ENCODE results near the gene LCORL. TPM values are rescaled to one million over a fixed set of nuclear protein-coding genes. Genes with fewer than 3 reads are reported as not detected.

Gene LCORL
- total and polyA plus RNA-seq, 2 donors (not counting 3 experiments of a cell fraction or from before 2014, with no cell fraction given) = 2.8 to 23.9 TPM

- ChIA-PET POLR2A (no interaction called here), CTCF (interaction anchor here (1.5 kb wide), 1 partner anchor 14 kb away, joined by 4 read pairs; no protein-coding TSS in a partner anchor)
- no peaks in the 10 kb centered on the region for H3K79me2 ChIP-seq (ENCODE audit: control insufficient read depth, insufficient read depth, low read length)
- TF ChIP-seq POLR2A (IDR thresholded peaks at IDR 0.05; ENCODE audit: low read depth, low read length) = no peak
- TF ChIP-seq JUN (IDR thresholded peaks at IDR 0.05; ENCODE audit: borderline replicate concordance, insufficient read depth, insufficient read length, low read depth) = no peak
- TF ChIP-seq POLR2AphosphoS5 (IDR thresholded peaks at IDR 0.05; ENCODE audit: insufficient read depth, low read depth, low read length) = no peak
- TF ChIP-seq FOS (IDR thresholded peaks at IDR 0.05; ENCODE audit: borderline replicate concordance, insufficient read depth, low read length) = no peak
- no peak for TF ChIP-seq GATA2 (IDR thresholded peaks at IDR 0.05; ENCODE audit: insufficient read depth, insufficient read length, low read depth, low read length)
- TF ChIP-seq MYC (IDR thresholded peaks at IDR 0.05; ENCODE audit: low read depth, low read length) = no peak
- TF ChIP-seq CTCF (IDR thresholded peaks at IDR 0.05; ENCODE audit: extremely low read depth in 1 of 2, insufficient read depth in 1 of 2, low read depth in 1 of 2, low read length in 2 of 2) = no peak
- TF ChIP-seq MAX (IDR thresholded peaks at IDR 0.05; ENCODE audit: insufficient read depth, insufficient read length) = no peak
- no peak for TF ChIP-seq EZH2 (IDR thresholded peaks at IDR 0.05; ENCODE audit: borderline replicate concordance, low read depth, low read length, severe bottlenecking)
- H3K27ac ChIP-seq (ENCODE audit: insufficient read depth, low read depth, low read length) = no peak overlapping the region
- intact Hi-C loops (cut with micrococcal nuclease) (no loop called here), dilution Hi-C loops (cut with MboI; ENCODE audit: extremely low pct_ligation_motif_present, low sequenced_read_pairs) (no loop called here)
- H3K9ac ChIP-seq (replicated peaks; ENCODE audit: extremely low read depth, insufficient read depth, low read length) = no peak overlapping the region
- no TSS peak for BruUV-seq (replicated peaks)
- H3K4me3 ChIP-seq (replicated peaks in 1 of 3; ENCODE audit: insufficient read depth in 1 of 3, low read depth in 1 of 3, low read length in 3 of 3) = no peak overlapping the region
- no peaks in the 10 kb centered on the region for H3K27me3 ChIP-seq (ENCODE audit: control insufficient read depth in 2 of 2, insufficient read depth in 2 of 2, low read length in 2 of 2)
- H2AFZ ChIP-seq (ENCODE audit: low read depth, low read length) = no peak overlapping the region
- H3K9me3 ChIP-seq (replicated peaks; ENCODE audit: control insufficient read depth, insufficient read depth, low read length) = no peaks in the 10 kb centered on the region
- no peak overlapping the region for H3K4me2 ChIP-seq (ENCODE audit: insufficient read depth, low read length)
- FAIRE-seq = no peak
- no peaks in the 10 kb centered on the region for H3K4me1 ChIP-seq (ENCODE audit: control insufficient read depth, extremely low read depth, insufficient read depth, low read length)
- H4K20me1 ChIP-seq (replicated peaks; ENCODE audit: control insufficient read depth, extremely low read depth, insufficient read depth, low read length) = no peaks in the 10 kb centered on the region
- no peaks in the 10 kb centered on the region for H3K9me1 ChIP-seq (replicated peaks; ENCODE audit: control insufficient read depth, extremely low read depth, insufficient read depth, low read length)
- H3K36me3 ChIP-seq (ENCODE audit: control insufficient read depth in 2 of 2, extremely low read depth in 1 of 2, insufficient read depth in 2 of 2, low read length in 2 of 2) = peaks cover 0 to 2% of the 10 kb centered on the region in 2 experiments
- no peak for DNase-seq (ENCODE audit: low read depth, low spot score)
Observed at GRCh38 chr4:17794730-17795129, 226.8 kb downstream of the LCORL start.

Other genes with a start within 250 kb of the LCORL start
- not detected in 2 replicates for gene FAM184B, start 240.1 kb downstream of the LCORL start, total RNA-seq
- gene FAM184B, start 240.1 kb downstream of the LCORL start, polyA plus RNA-seq = not detected in 2 replicates
- gene DCAF16, start 211.0 kb downstream of the LCORL start, total RNA-seq = 29.0 and 35.0 TPM in 2 replicates
- gene DCAF16, start 211.0 kb downstream of the LCORL start, polyA plus RNA-seq = 12.5 and 13.8 TPM in 2 replicates
- gene NCAPG, start 210.8 kb downstream of the LCORL start, total RNA-seq = 63.4 and 66.4 TPM in 2 replicates
- 7.5 and 11.6 TPM in 2 replicates for gene NCAPG, start 210.8 kb downstream of the LCORL start, polyA plus RNA-seq

Data from endothelial cell of umbilical vein (primary cell).